ENCODE results near the gene LRBA. TPM values are rescaled to one million over a fixed set of nuclear protein-coding genes. Genes with fewer than 3 reads are reported as not detected.

LRBA gene
- total and polyA plus RNA-seq, 2 of the 4 experiments (the other 2 are of a cell fraction), result 10.2 to 51.6 TPM

GRCh38 chr4:150562250-150562649 is 452.8 kb downstream of the LRBA start:
- Histone ChIP-seq H4K5ac (ENCODE audit: low read depth, low read length) (no peak overlapping the region), H2BK20ac (ENCODE audit: low read depth, low read length) (no peak overlapping the region), H2AK5ac (ENCODE audit: low read depth, low read length) (no peak overlapping the region), H2BK120ac (ENCODE audit: low read depth, low read length) (no peak overlapping the region), H3K79me1 (ENCODE audit: low read depth in 1 of 2, low read length in 2 of 2) (no peaks in the 10 kb centered on the region), H3K9me3 (ENCODE audit: control insufficient read depth, insufficient read depth, low read length) (no peaks in the 10 kb centered on the region), H3K27ac (ENCODE audit: insufficient read depth, low read length) (no peak overlapping the region), H4K20me1 (ENCODE audit: insufficient read depth, low read length) (no peaks in the 10 kb centered on the region), H3K4me1 (ENCODE audit: control insufficient read depth, insufficient read depth, low read length) (no peaks in the 10 kb centered on the region), H2AK9ac (replicated peaks; ENCODE audit: low read depth, low read length, poor library complexity) (no peak overlapping the region), H4K8ac (ENCODE audit: low read depth in 2 of 2, low read length in 2 of 2) (no peak overlapping the region), H3K36me3 (ENCODE audit: control insufficient read depth, insufficient read depth, low read length) (no peaks in the 10 kb centered on the region), H3K4ac (ENCODE audit: low read depth, low read length) (no peak overlapping the region), H2BK5ac (ENCODE audit: low read depth, low read length, poor library complexity, severe bottlenecking) (no peak overlapping the region), H2AFZ (replicated peaks; ENCODE audit: low read length, poor library complexity) (no peak overlapping the region), H3K27me3 (ENCODE audit: control insufficient read depth, insufficient read depth, low read length) (no peaks in the 10 kb centered on the region), H3K14ac (replicated peaks; ENCODE audit: low read depth, low read length) (no peak overlapping the region), H3K18ac (ENCODE audit: low read depth, low read length) (no peak overlapping the region), H3K4me2 (ENCODE audit: low read depth, low read length) (no peak overlapping the region), H3K4me3 (ENCODE audit: insufficient read depth, low read depth, low read length) (no peak overlapping the region), H4K91ac (ENCODE audit: insufficient read depth, low read depth, low read length) (no peak overlapping the region), H3K9me1 (ENCODE audit: insufficient read depth, low read length) (no peaks in the 10 kb centered on the region), H3K23ac (ENCODE audit: low read depth, low read length) (no peak overlapping the region), H3K56ac (ENCODE audit: extremely low read depth, insufficient read depth, low read length) (no peak overlapping the region), H3K9ac (ENCODE audit: low read depth, low read length) (no peak overlapping the region), H2BK15ac (ENCODE audit: low read depth, low read length) (no peak overlapping the region)
- intact Hi-C loops (cut with micrococcal nuclease), result no loop called here
- ATAC-seq (ENCODE audit: low read depth) (no peak), DNase-seq (no peak)
- ChIA-PET POLR2A (ENCODE audit: unreplicated experiment) (no interaction called here), CTCF (no interaction called here)
- no TSS peak for BruUV-seq (replicated peaks)
- no peak for TF ChIP-seq MXI1 (IDR thresholded peaks at IDR 0.05; ENCODE audit: borderline replicate concordance, low read depth, low read length)
- TF ChIP-seq, protein P1, sequence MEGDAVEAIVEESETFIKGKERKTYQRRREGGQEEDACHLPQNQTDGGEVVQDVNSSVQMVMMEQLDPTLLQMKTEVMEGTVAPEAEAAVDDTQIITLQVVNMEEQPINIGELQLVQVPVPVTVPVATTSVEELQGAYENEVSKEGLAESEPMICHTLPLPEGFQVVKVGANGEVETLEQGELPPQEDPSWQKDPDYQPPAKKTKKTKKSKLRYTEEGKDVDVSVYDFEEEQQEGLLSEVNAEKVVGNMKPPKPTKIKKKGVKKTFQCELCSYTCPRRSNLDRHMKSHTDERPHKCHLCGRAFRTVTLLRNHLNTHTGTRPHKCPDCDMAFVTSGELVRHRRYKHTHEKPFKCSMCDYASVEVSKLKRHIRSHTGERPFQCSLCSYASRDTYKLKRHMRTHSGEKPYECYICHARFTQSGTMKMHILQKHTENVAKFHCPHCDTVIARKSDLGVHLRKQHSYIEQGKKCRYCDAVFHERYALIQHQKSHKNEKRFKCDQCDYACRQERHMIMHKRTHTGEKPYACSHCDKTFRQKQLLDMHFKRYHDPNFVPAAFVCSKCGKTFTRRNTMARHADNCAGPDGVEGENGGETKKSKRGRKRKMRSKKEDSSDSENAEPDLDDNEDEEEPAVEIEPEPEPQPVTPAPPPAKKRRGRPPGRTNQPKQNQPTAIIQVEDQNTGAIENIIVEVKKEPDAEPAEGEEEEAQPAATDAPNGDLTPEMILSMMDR (conservative IDR thresholded peaks at IDR 0.05; ENCODE audit: low read depth, low read length), result no peak
- no peak for TF ChIP-seq RCOR1 (IDR thresholded peaks at IDR 0.05; ENCODE audit: insufficient replicate concordance, low read length)
- no peak for TF ChIP-seq SMC3 (IDR thresholded peaks at IDR 0.05; ENCODE audit: low read depth, low read length)
- TF ChIP-seq, protein P2, sequence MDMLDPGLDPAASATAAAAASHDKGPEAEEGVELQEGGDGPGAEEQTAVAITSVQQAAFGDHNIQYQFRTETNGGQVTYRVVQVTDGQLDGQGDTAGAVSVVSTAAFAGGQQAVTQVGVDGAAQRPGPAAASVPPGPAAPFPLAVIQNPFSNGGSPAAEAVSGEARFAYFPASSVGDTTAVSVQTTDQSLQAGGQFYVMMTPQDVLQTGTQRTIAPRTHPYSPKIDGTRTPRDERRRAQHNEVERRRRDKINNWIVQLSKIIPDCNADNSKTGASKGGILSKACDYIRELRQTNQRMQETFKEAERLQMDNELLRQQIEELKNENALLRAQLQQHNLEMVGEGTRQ (IDR thresholded peaks at IDR 0.05; ENCODE audit: low read depth, low read length), result no peak
- no peak for TF ChIP-seq CEBPB (IDR thresholded peaks at IDR 0.05; ENCODE audit: low read depth, low read length)
- no peak for TF ChIP-seq CHD1 (IDR thresholded peaks at IDR 0.05; ENCODE audit: low read depth, low read length)
- TF ChIP-seq MAZ (IDR thresholded peaks at IDR 0.05; ENCODE audit: borderline replicate concordance, low read depth, low read length), result no peak
- no peak for TF ChIP-seq MAFK (IDR thresholded peaks at IDR 0.05; ENCODE audit: low read depth, low read length)
- no peak for TF ChIP-seq ELK1 (IDR thresholded peaks at IDR 0.05; ENCODE audit: borderline replicate concordance, low read depth, low read length)
- no peak for TF ChIP-seq POLR2A (IDR thresholded peaks at IDR 0.05; ENCODE audit: low read depth, low read length)
- TF ChIP-seq RFX5 (IDR thresholded peaks at IDR 0.05; ENCODE audit: low read depth, low read length), result no peak
- no peak for TF ChIP-seq BHLHE40 (IDR thresholded peaks at IDR 0.05; ENCODE audit: low read depth, low read length)
- no peak for TF ChIP-seq RAD21 (IDR thresholded peaks at IDR 0.05; ENCODE audit: low read length)
- dilution Hi-C loops (cut with HindIII; ENCODE audit: low sequenced_read_pairs, unreplicated experiment), result no loop called here
- WGBS, 2 experiments (ENCODE audit: extremely low coverage in 2 of 2, insufficient read length in 1 of 2), result no CpG with 5 or more reads among the region's 2 CpGs
- in situ Hi-C loops (cut with MboI; ENCODE audit: low sequenced_read_pairs), result no loop called here
